Heart right ventricle (tissue), 16 donors: ENCODE data around the gene SLC35E4. TPM values are rescaled to one million over a fixed set of nuclear protein-coding genes. Genes with fewer than 3 reads are reported as not detected.

ENCODE experiments used
- ATAC-seq, 8 donors: fragments of 200-7000 bp; cut with Tn5 transposase; one replicate each; pipeline ENCODE4 v1.9.1; 2020; ENCODE audit warnings: mild to moderate bottlenecking in 8 of 8, moderate library complexity in 8 of 8, moderate number of reproducible peaks in 1 of 8
- DNase-seq, 2 donors: peaks; one replicate each; pipeline ENCODE4 v3.0.0-alpha.2; 2020
- H3K27ac ChIP-seq, 10 donors: fragments of 200-600 bp; sonication (generic) in 2 of 10; one replicate each; pipeline versions ENCODE4 v1.5.0 to v1.8.0; 2020 to 2022; ENCODE audit warnings: mild to moderate bottlenecking in 3 of 10
- H3K27me3 ChIP-seq, 7 donors: fragments of 200-600 bp; one replicate each; pipeline ENCODE4 v1.8.0; 2021 to 2022; ENCODE audit warnings: mild to moderate bottlenecking in 2 of 7
- H3K36me3 ChIP-seq, 9 donors: fragments of 200-600 bp; sonication (generic) in 1 of 9; one replicate each; pipeline versions ENCODE4 v1.5.0 to v1.8.0; 2020 to 2022; ENCODE audit warnings: mild to moderate bottlenecking in 2 of 9
- H3K4me1 ChIP-seq, 9 donors: fragments of 200-600 bp; sonication (generic) in 1 of 9; one replicate each; pipeline versions ENCODE4 v1.5.0 to v1.8.0; 2020 to 2022; ENCODE audit warnings: mild to moderate bottlenecking in 4 of 9
- H3K4me3 ChIP-seq, 10 donors: fragments of 200-600 bp; sonication (generic) in 2 of 10; one replicate each; pipeline versions ENCODE4 v1.5.0 to v1.8.0; 2020 to 2022; ENCODE audit warnings: mild to moderate bottlenecking in 7 of 10, moderate library complexity in 2 of 10
- H3K9me3 ChIP-seq, 11 donors: fragments of 200-600 bp in 10 of 11; sonication (generic) in 2 of 11; one replicate each; pipeline versions ENCODE4 v1.5.0 to v1.8.0; 2013 to 2022; ENCODE audit warnings: mild to moderate bottlenecking in 2 of 11, control low read depth in 1 of 11, moderate library complexity in 1 of 11
- CTCF ChIP-seq, 9 donors: fragments of 200-600 bp; sonication (generic) in 2 of 9; IDR thresholded peaks; one replicate each; pipeline versions ENCODE4 v1.5.0 to v1.8.0; 2021 to 2022; ENCODE audit warnings: antibody characterized with exemption in 9 of 9, mild to moderate bottlenecking in 5 of 9, moderate library complexity in 1 of 9
- WGBS, 2 donors: extraction: QIAGEN DNeasy Blood & Tissue Kit; methylation state at CpG; one replicate each; pipeline ENCODE4 v1.1.7; 2013; ENCODE audit warnings: inconsistent platforms in 1 of 2; 5-methylcytosine and 5-hydroxymethylcytosine counted together
- intact Hi-C, 10 donors: fragments of 100-400 bp; cut with DNase I; formaldehyde crosslinking; loops; one replicate each; pipeline versions ENCODE4 v1.11.1 to v1.14.2; 2022
- polyA plus RNA-seq, 2 donors: library from polyadenylated mRNA; stranded (reverse); fragments of 200-250 nt; gene quantifications; one replicate each; pipeline ENCODE4 v1.2.3, GENCODE V29; 2013
- total RNA-seq, 10 donors: library from RNA; stranded (reverse); fragmentation: NEBNext Ultra II Directional in 3 of 10; extraction: Animal tissue kit (Norgen Biotek cat#: 25700) in 3 of 10; gene quantifications; one replicate each; pipeline versions ENCODE4 v1.2.1 to v1.2.4, GENCODE V29; 2021 to 2023
- donor health status: Arrhythmogenic right ventricular cardiomyopathy.
- donor health status: ischemic (EF 13 %, LVEDD 7.1; RV severe dilation, severe dysfunction).
- donor health status: healthy with polysubstance abuse.
- donor health status: DM: no; HTN: yes; CAD: no.
- donor health status: DM: no; HTN: no; CAD: no.
- donor health status: ischemic (EF 25% LVEDD 6.9; RV normal size, moderate dysfunction).
- donor health status: ischemic (EF 25% LVEDD 5.7; RV mildly dilated, moderate dysfunction).
- donor health status: healthy.
- donor health status: DM: yes; HTN: yes; CAD: no.
- donor health status: Ischemic cardiomyopathy.
- donor health status: ischemic (EF 35%, LVEDD 5.7; RV mildly dilated, moderate dysfunction).
- donor health status: nonischemic (EF 11% LVEDD 7.7; RV severe dilation, severe dysfunction).
- donor health status: DM: yes; HTN: yes; CAD: no.
- donor health status: PGD.
- donor health status: ischemic (EF 29% LVEDD 5.4; RV normal size, mild dysfunction).
- donor health status: nonischemic (EF 23%, LVEDD 6.1; RV moderate dilation, normal function).

Gene SLC35E4
- total and polyA plus RNA-seq, 12 donors = 1.8 to 6.0 (median 3.3) TPM

GRCh38 chr22:30662040-30662439, 26.5 kb downstream of the SLC35E4 start:
- Histone ChIP-seq H3K27me3 (no peaks in the 10 kb centered on the region), H3K36me3 (peaks cover 0 to 43% (median 11%) of the 10 kb centered on the region in 9 donors), H3K4me1 (peaks cover 0 to 14% (median 10%) of the 10 kb centered on the region in 9 donors), H3K9me3 (no peaks in the 10 kb centered on the region), H3K27ac (no peak overlapping the region), H3K4me3 (no peak overlapping the region)
- no peak for TF ChIP-seq CTCF (IDR thresholded peaks at IDR 0.05)
- DNase-seq = no peak
- ATAC-seq = no peak
- intact Hi-C loops = no loop called here
- 91 to 93% methylated on average over 4 of the region's 4 CpGs for WGBS, 2 donors

DNA sequence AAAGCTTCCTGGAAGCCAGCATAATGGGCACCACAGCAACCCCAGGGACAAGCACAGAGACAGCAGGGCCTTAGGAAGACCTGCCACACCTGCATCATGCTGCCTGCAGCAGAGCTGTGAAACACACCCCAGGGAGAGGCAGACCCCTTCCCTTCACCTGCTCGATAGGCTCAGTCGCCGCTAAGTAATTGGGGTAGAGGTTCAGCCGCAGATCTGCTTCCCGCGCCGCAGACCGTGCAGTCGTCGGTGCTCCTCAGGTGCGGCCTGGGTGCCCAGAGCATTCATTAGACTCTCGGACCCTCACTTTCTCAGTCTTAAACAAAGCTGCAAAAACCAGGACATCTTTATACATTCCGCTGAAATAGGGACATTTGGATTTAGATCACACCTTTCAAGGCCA, 29.2 kb downstream of the SLC35E4 start:
- intact Hi-C loops = no loop called here
- Histone ChIP-seq H3K27me3 (peaks cover 0 to 9% (median 0%) of the 10 kb centered on the region in 7 donors), H3K4me1 (peaks cover 0 to 22% (median 16%) of the 10 kb centered on the region in 9 donors), H3K36me3 (peaks cover 0 to 43% (median 11%) of the 10 kb centered on the region in 9 donors), H3K9me3 (no peaks in the 10 kb centered on the region), H3K4me3 (no peak overlapping the region), H3K27ac (no peak overlapping the region)
- ATAC-seq = no peak
- no peak for TF ChIP-seq CTCF (IDR thresholded peaks at IDR 0.05)
- WGBS, 2 donors = 97 to 99% methylated on average over 13 of the region's 13 CpGs
- DNase-seq = no peak

DNA sequence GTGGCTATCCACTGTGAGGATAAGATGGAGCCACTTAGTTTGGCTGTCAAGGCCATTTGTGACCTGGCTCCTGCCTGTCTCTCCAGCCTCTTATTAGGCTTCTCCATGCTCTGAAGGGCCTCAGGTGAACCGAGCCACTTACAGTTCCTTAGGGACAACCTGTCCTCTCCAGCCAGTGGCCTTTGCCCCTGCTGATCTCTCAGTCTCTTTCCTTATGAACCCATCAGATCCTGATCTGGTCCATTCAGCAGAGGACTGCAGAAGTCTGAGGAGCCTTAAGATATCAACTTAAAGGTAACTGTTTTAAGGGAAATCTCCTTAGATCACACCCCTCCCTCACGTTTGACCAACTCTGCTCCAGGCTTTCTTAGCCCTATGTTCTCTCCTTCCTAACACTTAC, 29.7 kb downstream of the SLC35E4 start:
- Histone ChIP-seq H3K36me3 (peaks cover 0 to 38% (median 7%) of the 10 kb centered on the region in 9 donors), H3K27ac (no peak overlapping the region), H3K4me1 (peaks cover 0 to 22% (median 16%) of the 10 kb centered on the region in 9 donors), H3K9me3 (no peaks in the 10 kb centered on the region), H3K4me3 (no peak overlapping the region), H3K27me3 (peaks cover 0 to 9% (median 0%) of the 10 kb centered on the region in 7 donors)
- TF ChIP-seq CTCF (IDR thresholded peaks at IDR 0.05) = no peak
- intact Hi-C loops = no loop called here
- 90 to 91% methylated on average over 2 of the region's 2 CpGs for WGBS, 2 donors
- DNase-seq (no peak), ATAC-seq (no peak)

DNA sequence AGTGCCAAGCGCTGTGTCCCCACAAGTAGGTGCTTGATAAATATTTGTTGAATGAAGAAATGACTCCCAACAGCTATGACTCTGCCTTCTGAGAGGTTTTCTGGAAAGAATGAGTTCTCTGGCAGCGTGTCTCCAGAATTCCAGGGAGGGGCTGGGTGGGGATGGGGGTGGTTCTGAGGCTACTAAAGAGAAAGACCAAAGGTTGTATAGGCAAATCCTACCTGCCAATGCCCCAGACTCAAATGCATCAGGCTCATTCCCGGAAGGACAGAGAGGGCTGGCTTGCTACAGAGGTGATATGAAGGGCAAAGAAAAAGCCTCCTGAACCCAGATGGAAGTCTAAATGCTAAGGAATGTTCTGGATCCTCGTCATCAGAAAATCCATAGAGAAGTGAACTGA, 30.2 kb downstream of the SLC35E4 start:
- peaks cover 0 to 9% (median 0%) of the 10 kb centered on the region in 7 donors for H3K27me3 ChIP-seq
- WGBS, 2 donors = 92 to 95% methylated on average over 4 of the region's 4 CpGs
- no peak overlapping the region for H3K4me3 ChIP-seq
- intact Hi-C loops = loop anchor here in 1 of 10 donors (2.0 kb wide), 1 partner anchor 31 kb away; the partner anchor contains the start of gene SLC35E4
- TF ChIP-seq CTCF (IDR thresholded peaks at IDR 0.05) = no peak
- H3K27ac ChIP-seq = no peak overlapping the region
- H3K36me3 ChIP-seq = peaks cover 0 to 34% (median 6%) of the 10 kb centered on the region in 9 donors
- no peaks in the 10 kb centered on the region for H3K9me3 ChIP-seq
- no peak for DNase-seq
- no peak for ATAC-seq
- peaks cover 0 to 22% (median 16%) of the 10 kb centered on the region in 9 donors for H3K4me1 ChIP-seq
